ENCODE results near the gene ATP5PF. TPM values are rescaled to one million over a fixed set of nuclear protein-coding genes. Genes with fewer than 3 reads are reported as not detected.

Gene ATP5PF
- total RNA-seq, 2 donors from 2014 or later: 27.8 to 44.0 TPM

GRCh38 chr21:25691976-25692375, 42.7 kb downstream of the ATP5PF start:
- no peaks in the 10 kb centered on the region for H3K27me3 ChIP-seq (replicated peaks; ENCODE audit: insufficient read depth)
- H3K9me3 ChIP-seq: no peaks in the 10 kb centered on the region
- ATAC-seq (ENCODE audit: insufficient number of reproducible peaks, low FRiP score, low read depth) (no peak), DNase-seq (ENCODE audit: low spot score) (no peak)
- no peaks in the 10 kb centered on the region for H3K36me3 ChIP-seq
- H3K27ac ChIP-seq: no peak overlapping the region
- peaks cover 10 to 13% of the 10 kb centered on the region in 2 donors for H3K4me1 ChIP-seq (ENCODE audit: control insufficient read depth in 1 of 2, low read depth in 2 of 2)
- TF ChIP-seq CTCF (IDR thresholded peaks at IDR 0.05): no peak
- no peak overlapping the region for H3K4me3 ChIP-seq

- peak overlapping the region in 1 of 2 donors; percentile 63 for H3K27ac ChIP-seq
- no peak overlapping the region for H3K4me3 ChIP-seq
- no peak for ATAC-seq (ENCODE audit: insufficient number of reproducible peaks, low FRiP score, low read depth)
Measured at GRCh38 chr21:25689226-25689625, 45.5 kb downstream of the ATP5PF start.

GRCh38 chr21:25688275-25689155, 46.2 kb downstream of the ATP5PF start:
- Histone ChIP-seq H3K27ac (peak overlapping the region in 1 of 2 donors; percentile 63), H3K4me1 (ENCODE audit: control insufficient read depth in 1 of 2, low read depth in 2 of 2) (peaks cover 10 to 13% of the 10 kb centered on the region in 2 donors), H3K36me3 (no peaks in the 10 kb centered on the region), H3K27me3 (replicated peaks; ENCODE audit: insufficient read depth) (no peaks in the 10 kb centered on the region), H3K9me3 (no peaks in the 10 kb centered on the region), H3K4me3 (no peak overlapping the region)
- DNase-seq (ENCODE audit: low spot score) (no peak), ATAC-seq (ENCODE audit: insufficient number of reproducible peaks, low FRiP score, low read depth) (no peak)
- no peak for TF ChIP-seq CTCF (IDR thresholded peaks at IDR 0.05)

More at GRCh38 chr21:25689226-25689625, 45.5 kb downstream of the ATP5PF start:
- no peak for TF ChIP-seq CTCF (IDR thresholded peaks at IDR 0.05)
- Histone ChIP-seq H3K4me1 (ENCODE audit: control insufficient read depth in 1 of 2, low read depth in 2 of 2) (peaks cover 10 to 13% of the 10 kb centered on the region in 2 donors), H3K36me3 (no peaks in the 10 kb centered on the region), H3K9me3 (no peaks in the 10 kb centered on the region), H3K27me3 (replicated peaks; ENCODE audit: insufficient read depth) (no peaks in the 10 kb centered on the region)
- no peak for DNase-seq (ENCODE audit: low spot score)

- no peaks in the 10 kb centered on the region for H3K27me3 ChIP-seq (replicated peaks; ENCODE audit: insufficient read depth)
- no peak overlapping the region for H3K4me3 ChIP-seq
- H3K36me3 ChIP-seq: no peaks in the 10 kb centered on the region
- H3K27ac ChIP-seq: no peak overlapping the region
- DNase-seq (ENCODE audit: low spot score): no peak
- no peak for TF ChIP-seq CTCF (IDR thresholded peaks at IDR 0.05)
- no peaks in the 10 kb centered on the region for H3K9me3 ChIP-seq
- peaks cover 10 to 13% of the 10 kb centered on the region in 2 donors for H3K4me1 ChIP-seq (ENCODE audit: control insufficient read depth in 1 of 2, low read depth in 2 of 2)
- no peak for ATAC-seq (ENCODE audit: insufficient number of reproducible peaks, low FRiP score, low read depth)
Measured at GRCh38 chr21:25687787-25688186, 46.9 kb downstream of the ATP5PF start.

- Histone ChIP-seq H3K4me1 (ENCODE audit: control insufficient read depth in 1 of 2, low read depth in 2 of 2) (no peaks in the 10 kb centered on the region), H3K36me3 (no peaks in the 10 kb centered on the region), H3K27me3 (replicated peaks; ENCODE audit: insufficient read depth) (no peaks in the 10 kb centered on the region), H3K27ac (no peak overlapping the region), H3K9me3 (no peaks in the 10 kb centered on the region), H3K4me3 (no peak overlapping the region)
- ATAC-seq (ENCODE audit: insufficient number of reproducible peaks, low FRiP score, low read depth): no peak
- TF ChIP-seq CTCF (IDR thresholded peaks at IDR 0.05): no peak
- DNase-seq (ENCODE audit: low spot score): no peak
Measured at GRCh38 chr21:25682382-25682781, 52.3 kb downstream of the ATP5PF start.

Data from thoracic aorta (tissue), 2 donors.